Calu3 (cell line): ENCODE measurements around the gene DDAH1. TPM values are rescaled to one million over a fixed set of nuclear protein-coding genes. Genes with fewer than 3 reads are reported as not detected.

Source experiments
- BruUV-seq: library from RNA; stranded (reverse); fragments of 400-500 nt; replicated peaks from 2 replicates; lab custom pipeline; 2021; lab: Mats Ljungman, UMichigan
- CTCF ChIA-PET: fragments of 300-600 bp; sonication (Branson Sonifier 250); formaldehyde crosslinking; loops from one replicate; lab custom pipeline; 2022; ENCODE audit warnings: antibody characterized with exemption; lab: Charles Lee
- DNase-seq: peaks from one replicate; pipeline ENCODE4 v3.0.0; 2022
- H3K27ac Mint-ChIP-seq: one replicate; pipeline ENCODE4 v1.8.0; 2022; ENCODE audit warnings: mixed read lengths; ENCODE audit not compliant: unreplicated experiment
- H3K27me3 Mint-ChIP-seq: one replicate; pipeline ENCODE4 v1.8.0; 2022; ENCODE audit warnings: mixed read lengths; ENCODE audit not compliant: unreplicated experiment
- H3K36me3 Mint-ChIP-seq: one replicate; pipeline ENCODE4 v1.8.0; 2022; ENCODE audit warnings: mild to moderate bottlenecking, moderate library complexity, mixed read lengths; ENCODE audit not compliant: insufficient read depth, unreplicated experiment
- H3K4me1 Mint-ChIP-seq: one replicate; pipeline ENCODE4 v1.8.0; 2022; ENCODE audit warnings: mild to moderate bottlenecking, low read depth, mixed read lengths; ENCODE audit not compliant: unreplicated experiment
- H3K4me3 Mint-ChIP-seq: one replicate; pipeline ENCODE4 v1.8.0; 2022; ENCODE audit warnings: mild to moderate bottlenecking, low read depth, moderate library complexity, mixed read lengths; ENCODE audit not compliant: unreplicated experiment
- H3K9me3 Mint-ChIP-seq: one replicate; pipeline ENCODE4 v1.8.0; 2022; ENCODE audit warnings: low read depth, mixed read lengths; ENCODE audit not compliant: unreplicated experiment
- intact Hi-C: fragments of 100-400 bp; cut with micrococcal nuclease; formaldehyde crosslinking; loops from one replicate; pipeline ENCODE4 v1.10.0; 2022; ENCODE audit not compliant: unreplicated experiment
- total RNA-seq: library from RNA; stranded (reverse); gene quantifications from 2 replicates; pipeline ENCODE4 v1.2.3, GENCODE V29; 2022
- TF ChIP-seq, protein P1 (sequence below): fragments of 200-600 bp; IDR thresholded peaks from one replicate; pipeline ENCODE4 v1.8.0; 2022; ENCODE audit warnings: antibody characterized with exemption; ENCODE audit not compliant: unreplicated experiment

The DDAH1 gene
- total RNA-seq, 1 experiment from 2014 or later: 84.1 TPM

DNA sequence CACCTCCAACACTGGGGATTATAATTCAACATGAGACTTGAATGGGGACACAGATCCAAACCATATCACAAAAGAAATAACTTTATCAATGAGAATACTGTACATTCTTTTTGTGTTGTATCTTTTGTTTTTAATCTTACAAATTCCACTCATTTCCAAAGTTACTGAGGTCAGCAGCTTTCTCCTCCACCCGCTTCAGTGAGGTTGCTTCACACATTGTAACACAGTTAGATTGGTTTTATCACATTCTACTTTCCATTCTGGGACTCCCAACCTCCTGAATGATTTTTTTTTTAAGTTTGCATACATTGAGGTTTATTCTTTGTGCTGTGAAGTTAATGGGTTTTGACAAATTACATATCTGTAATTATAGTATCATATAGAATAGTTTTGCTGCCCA, 43.8 kb downstream of the DDAH1 start:
- BruUV-seq: no TSS peak
- DNase-seq: no peak
- Mint-ChIP-seq H3K36me3 (no peaks in the 10 kb centered on the region), H3K27me3 (no peaks in the 10 kb centered on the region), H3K27ac (no peak overlapping the region), H3K4me1 (peaks cover 7% of the 10 kb centered on the region), H3K4me3 (no peak overlapping the region), H3K9me3 (peaks cover 4% of the 10 kb centered on the region)
- TF ChIP-seq, protein P1, sequence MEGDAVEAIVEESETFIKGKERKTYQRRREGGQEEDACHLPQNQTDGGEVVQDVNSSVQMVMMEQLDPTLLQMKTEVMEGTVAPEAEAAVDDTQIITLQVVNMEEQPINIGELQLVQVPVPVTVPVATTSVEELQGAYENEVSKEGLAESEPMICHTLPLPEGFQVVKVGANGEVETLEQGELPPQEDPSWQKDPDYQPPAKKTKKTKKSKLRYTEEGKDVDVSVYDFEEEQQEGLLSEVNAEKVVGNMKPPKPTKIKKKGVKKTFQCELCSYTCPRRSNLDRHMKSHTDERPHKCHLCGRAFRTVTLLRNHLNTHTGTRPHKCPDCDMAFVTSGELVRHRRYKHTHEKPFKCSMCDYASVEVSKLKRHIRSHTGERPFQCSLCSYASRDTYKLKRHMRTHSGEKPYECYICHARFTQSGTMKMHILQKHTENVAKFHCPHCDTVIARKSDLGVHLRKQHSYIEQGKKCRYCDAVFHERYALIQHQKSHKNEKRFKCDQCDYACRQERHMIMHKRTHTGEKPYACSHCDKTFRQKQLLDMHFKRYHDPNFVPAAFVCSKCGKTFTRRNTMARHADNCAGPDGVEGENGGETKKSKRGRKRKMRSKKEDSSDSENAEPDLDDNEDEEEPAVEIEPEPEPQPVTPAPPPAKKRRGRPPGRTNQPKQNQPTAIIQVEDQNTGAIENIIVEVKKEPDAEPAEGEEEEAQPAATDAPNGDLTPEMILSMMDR: no peak
- CTCF ChIA-PET: no interaction called here
- intact Hi-C loops: no loop called here

DNA sequence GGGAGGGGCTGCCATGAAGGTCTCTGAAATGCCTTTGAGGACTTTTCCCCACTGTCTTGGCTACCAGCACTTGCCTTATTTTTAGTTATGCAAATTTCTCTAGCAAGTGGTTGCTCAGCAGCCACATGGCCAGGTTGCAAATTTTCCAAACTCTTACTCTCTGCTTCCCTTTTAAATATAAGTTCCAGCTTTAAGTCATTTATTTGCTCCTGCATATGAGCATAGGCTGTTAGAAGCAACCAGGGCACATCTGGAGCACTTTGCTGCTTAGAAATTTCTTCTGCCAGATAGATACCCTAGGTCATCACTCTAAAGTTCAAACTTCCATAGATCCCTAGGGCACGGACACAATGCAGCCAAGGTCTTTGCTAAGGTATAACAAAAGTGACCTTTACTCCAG, 44.8 kb downstream of the DDAH1 start:
- intact Hi-C loops: no loop called here
- peaks cover 3% of the 10 kb centered on the region for H3K4me1 Mint-ChIP-seq
- BruUV-seq: no TSS peak
- TF ChIP-seq, protein P1: no peak
- H3K27ac Mint-ChIP-seq: no peak overlapping the region
- H3K27me3 Mint-ChIP-seq: no peaks in the 10 kb centered on the region
- H3K9me3 Mint-ChIP-seq: peaks cover 4% of the 10 kb centered on the region
- H3K4me3 Mint-ChIP-seq: no peak overlapping the region
- CTCF ChIA-PET: no interaction called here
- no peak for DNase-seq
- no peaks in the 10 kb centered on the region for H3K36me3 Mint-ChIP-seq

DNA sequence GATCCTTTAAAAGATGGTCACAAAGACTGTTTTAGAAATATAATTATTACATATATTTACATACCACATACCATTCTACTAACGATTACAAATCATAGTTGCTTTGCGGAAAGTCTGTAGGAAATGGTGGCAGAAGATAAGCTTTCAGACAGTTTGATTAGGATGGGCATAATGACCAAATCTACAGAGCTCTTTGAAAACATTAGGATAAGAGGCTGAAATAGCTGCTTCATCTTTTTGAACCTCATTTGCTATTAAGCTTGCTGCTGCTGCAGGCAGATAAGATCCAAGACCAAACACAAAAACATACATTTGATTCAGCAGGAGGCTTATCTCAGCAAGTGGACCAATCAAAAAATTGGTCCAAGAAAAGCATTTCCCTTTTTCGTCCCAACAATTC, 47.1 kb downstream of the DDAH1 start:
- Mint-ChIP-seq H3K27me3 (no peaks in the 10 kb centered on the region), H3K4me3 (no peak overlapping the region), H3K4me1 (peaks cover 12% of the 10 kb centered on the region), H3K36me3 (no peaks in the 10 kb centered on the region), H3K9me3 (peaks cover 4% of the 10 kb centered on the region), H3K27ac (no peak overlapping the region)
- intact Hi-C loops: no loop called here
- TF ChIP-seq, protein P1: no peak
- CTCF ChIA-PET: no interaction called here
- no TSS peak for BruUV-seq
- no peak for DNase-seq

- peaks cover 4% of the 10 kb centered on the region for H3K9me3 Mint-ChIP-seq
- H3K4me1 Mint-ChIP-seq: peaks cover 20% of the 10 kb centered on the region
- no peak overlapping the region for H3K27ac Mint-ChIP-seq
- no peaks in the 10 kb centered on the region for H3K27me3 Mint-ChIP-seq
- intact Hi-C loops: no loop called here
- TF ChIP-seq, protein P1: no peak
- no peak overlapping the region for H3K4me3 Mint-ChIP-seq
- H3K36me3 Mint-ChIP-seq: no peaks in the 10 kb centered on the region
- no peak for DNase-seq
- CTCF ChIA-PET: interaction anchor here (1.5 kb wide), 1 partner anchor 10 kb away, joined by 6 read pairs; no protein-coding TSS in a partner anchor
- BruUV-seq: no TSS peak
These were observed 47.9 kb downstream of the DDAH1 start for GRCh38 chr1:85417017-85417416.
